ENCODE data around the gene WDR7. TPM values are rescaled to one million over a fixed set of nuclear protein-coding genes. Genes with fewer than 3 reads are reported as not detected.

The WDR7 gene
- total and polyA plus RNA-seq, 2 of the 4 experiments (the other 2 are of a cell fraction): 3.7 to 23.3 TPM

GRCh38 chr18:56678836-56679565 is 27.8 kb downstream of the WDR7 start:
- TF ChIP-seq RAD21 (IDR thresholded peaks at IDR 0.05; ENCODE audit: low read length) (no peak), ELK1 (IDR thresholded peaks at IDR 0.05; ENCODE audit: borderline replicate concordance, low read depth, low read length) (no peak)
- Histone ChIP-seq H3K9me3 (ENCODE audit: control insufficient read depth, insufficient read depth, low read length) (no peaks in the 10 kb centered on the region), H2BK5ac (ENCODE audit: low read depth, low read length, poor library complexity, severe bottlenecking) (no peak overlapping the region), H2BK20ac (ENCODE audit: low read depth, low read length) (no peak overlapping the region), H3K4me2 (ENCODE audit: low read depth, low read length) (no peak overlapping the region), H2AK9ac (replicated peaks; ENCODE audit: low read depth, low read length, poor library complexity) (no peak overlapping the region), H3K79me1 (ENCODE audit: low read depth in 1 of 2, low read length in 2 of 2) (peaks cover 0 to 3% of the 10 kb centered on the region in 2 experiments; a peak in 3 of 4 replicates), H3K27ac (ENCODE audit: insufficient read depth, low read length) (no peak overlapping the region), H2AFZ (replicated peaks; ENCODE audit: low read length, poor library complexity) (no peak overlapping the region), H3K4ac (ENCODE audit: low read depth, low read length) (no peak overlapping the region), H2BK15ac (ENCODE audit: low read depth, low read length) (no peak overlapping the region), H3K56ac (ENCODE audit: extremely low read depth, insufficient read depth, low read length) (no peak overlapping the region), H3K27me3 (ENCODE audit: control insufficient read depth, insufficient read depth, low read length) (no peaks in the 10 kb centered on the region), H3K9ac (ENCODE audit: low read depth, low read length) (no peak overlapping the region), H2AK5ac (ENCODE audit: low read depth, low read length) (no peak overlapping the region), H3K23ac (ENCODE audit: low read depth, low read length) (no peak overlapping the region; the same call in 1 of the 2 replicates), H4K91ac (ENCODE audit: insufficient read depth, low read depth, low read length) (no peak overlapping the region), H3K4me1 (ENCODE audit: control insufficient read depth, insufficient read depth, low read length) (no peaks in the 10 kb centered on the region), H3K9me1 (ENCODE audit: insufficient read depth, low read length) (no peaks in the 10 kb centered on the region), H3K4me3 (ENCODE audit: insufficient read depth, low read depth, low read length) (no peak overlapping the region), H3K18ac (ENCODE audit: low read depth, low read length) (no peak overlapping the region), H3K36me3 (ENCODE audit: control insufficient read depth, insufficient read depth, low read length) (no peaks in the 10 kb centered on the region), H3K14ac (replicated peaks; ENCODE audit: low read depth, low read length) (no peak overlapping the region), H4K20me1 (ENCODE audit: insufficient read depth, low read length) (no peaks in the 10 kb centered on the region), H4K8ac (ENCODE audit: low read depth in 2 of 2, low read length in 2 of 2) (no peak overlapping the region), H4K5ac (ENCODE audit: low read depth, low read length) (no peak overlapping the region), H2BK120ac (ENCODE audit: low read depth, low read length) (no peak overlapping the region)
- intact Hi-C loops (cut with micrococcal nuclease) (no loop called here), dilution Hi-C loops (cut with HindIII; ENCODE audit: low sequenced_read_pairs, unreplicated experiment) (no loop called here), in situ Hi-C loops (cut with MboI; ENCODE audit: low sequenced_read_pairs) (no loop called here)
- BruUV-seq (replicated peaks): no TSS peak
- ChIA-PET CTCF (no interaction called here), POLR2A (ENCODE audit: unreplicated experiment) (no interaction called here)
- WGBS, 2 experiments (ENCODE audit: extremely low coverage in 2 of 2, insufficient read length in 1 of 2): no CpG with 5 or more reads among the region's 4 CpGs
- no peak for ATAC-seq (ENCODE audit: low read depth)
- DNase-seq: peak; percentile 6
